ENCODE results near the gene KCNAB1. TPM values are rescaled to one million over a fixed set of nuclear protein-coding genes. Genes with fewer than 3 reads are reported as not detected.

The KCNAB1 gene
- total and polyA plus RNA-seq, 2 of the 8 experiments (the other 6 are each of a cell fraction or from before 2014, with no cell fraction given): 0.51 to 2.3 TPM

DNA sequence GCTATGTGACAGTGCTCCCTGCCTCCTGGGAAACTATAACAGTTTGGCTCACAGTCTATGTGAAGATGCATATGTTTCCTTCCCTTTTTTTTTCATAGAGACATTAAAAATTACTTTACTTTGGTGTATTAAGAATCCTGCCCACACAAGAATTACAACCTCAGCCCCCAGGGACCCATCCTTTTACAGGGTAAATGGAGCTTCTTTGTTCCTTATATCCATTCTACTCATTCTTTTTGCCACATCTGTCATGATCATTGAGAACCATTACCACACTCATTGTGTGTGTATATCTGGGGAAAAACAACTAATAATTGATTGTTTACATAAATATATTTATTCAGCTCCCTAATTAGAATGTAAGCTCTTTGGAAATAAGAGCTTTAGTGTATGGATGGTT lies 277.2 kb downstream of the KCNAB1 start:
- POLR2A ChIA-PET (ENCODE audit: partially characterized antibody): no interaction called here
- H3K79me1 ChIP-seq (ENCODE audit: low read depth, low read length): no peaks in the 10 kb centered on the region
- H3K79me2 ChIP-seq (ENCODE audit: control insufficient read depth in 1 of 2, insufficient read depth in 2 of 2, low read length in 2 of 2): no peaks in the 10 kb centered on the region
- TF ChIP-seq, protein P1, sequence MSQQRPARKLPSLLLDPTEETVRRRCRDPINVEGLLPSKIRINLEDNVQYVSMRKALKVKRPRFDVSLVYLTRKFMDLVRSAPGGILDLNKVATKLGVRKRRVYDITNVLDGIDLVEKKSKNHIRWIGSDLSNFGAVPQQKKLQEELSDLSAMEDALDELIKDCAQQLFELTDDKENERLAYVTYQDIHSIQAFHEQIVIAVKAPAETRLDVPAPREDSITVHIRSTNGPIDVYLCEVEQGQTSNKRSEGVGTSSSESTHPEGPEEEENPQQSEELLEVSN (IDR thresholded peaks at IDR 0.05): no peak
- TF ChIP-seq SP1 (IDR thresholded peaks at IDR 0.05; ENCODE audit: low read depth, low read length) (no peak), PHF8 (conservative IDR thresholded peaks at IDR 0.05; ENCODE audit: low read depth, low read length) (no peak), SP2 (IDR thresholded peaks at IDR 0.05; ENCODE audit: low read length) (no peak), POU5F1 (IDR thresholded peaks at IDR 0.05; ENCODE audit: low read depth, low read length) (no peak), EP300 (IDR thresholded peaks at IDR 0.05; ENCODE audit: borderline replicate concordance in 1 of 2, low read depth in 2 of 2, low read length in 2 of 2) (no peak), HDAC6 (IDR thresholded peaks at IDR 0.05; ENCODE audit: low read depth, low read length) (no peak), TEAD4 (IDR thresholded peaks at IDR 0.05; ENCODE audit: low read depth, low read length) (no peak), CTBP2 (IDR thresholded peaks at IDR 0.05; ENCODE audit: borderline replicate concordance, insufficient read depth, insufficient read length, low read length) (no peak), KDM4A (IDR thresholded peaks at IDR 0.05; ENCODE audit: low read depth, low read length, severe bottlenecking) (no peak), KDM5A (IDR thresholded peaks at IDR 0.05; ENCODE audit: low read length) (no peak), SP4 (IDR thresholded peaks at IDR 0.05; ENCODE audit: low read length) (no peak), YY1 (IDR thresholded peaks at IDR 0.05; ENCODE audit: low read depth, low read length) (no peak)
- TF ChIP-seq, protein P2, sequence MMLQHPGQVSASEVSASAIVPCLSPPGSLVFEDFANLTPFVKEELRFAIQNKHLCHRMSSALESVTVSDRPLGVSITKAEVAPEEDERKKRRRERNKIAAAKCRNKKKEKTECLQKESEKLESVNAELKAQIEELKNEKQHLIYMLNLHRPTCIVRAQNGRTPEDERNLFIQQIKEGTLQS (IDR thresholded peaks at IDR 0.05; ENCODE audit: insufficient read depth, low read depth, low read length): no peak

More for the DNA sequence above, 277.2 kb downstream of the KCNAB1 start:
- no peak for DNase-seq (ENCODE audit: low read depth in 1 of 2, low spot score in 2 of 2)
- Histone ChIP-seq H3K4ac (replicated peaks; ENCODE audit: insufficient read length, low read depth, low read length) (no peak overlapping the region), H2BK120ac (replicated peaks; ENCODE audit: low read depth, low read length) (no peak overlapping the region), H4K20me1 (replicated peaks in 1 of 2; ENCODE audit: control insufficient read depth in 1 of 2, insufficient read depth in 2 of 2, low read length in 2 of 2) (no peaks in the 10 kb centered on the region), H3K14ac (ENCODE audit: insufficient read length) (no peak overlapping the region), H3K27ac (ENCODE audit: low read depth, low read length) (no peak overlapping the region), H4K5ac (ENCODE audit: insufficient read length, low read depth, low read length) (no peak overlapping the region), H2AFZ (ENCODE audit: low read length) (no peak overlapping the region), H4K91ac (replicated peaks; ENCODE audit: insufficient read length, low read length) (no peak overlapping the region), H3K23me2 (ENCODE audit: low read depth, low read length) (no peaks in the 10 kb centered on the region), H2AK5ac (ENCODE audit: low read depth, low read length) (no peak overlapping the region), H2BK20ac (ENCODE audit: low read length) (no peak overlapping the region), H3K56ac (replicated peaks; ENCODE audit: insufficient read length, low read depth, low read length) (no peak overlapping the region), H3K36me3 (ENCODE audit: control insufficient read depth in 2 of 4, insufficient read depth in 4 of 4, low read length in 3 of 4) (no peaks in the 10 kb centered on the region), H2BK12ac (ENCODE audit: low read depth, low read length) (no peak overlapping the region), H3K9me3 (ENCODE audit: insufficient read depth in 2 of 2, low read depth in 1 of 2, low read length in 1 of 2) (no peaks in the 10 kb centered on the region), H2BK5ac (ENCODE audit: low read depth, low read length) (no peak overlapping the region), H4K8ac (ENCODE audit: extremely low read depth, insufficient read depth, low read length) (no peak overlapping the region), H3K4me1 (replicated peaks in 1 of 4; ENCODE audit: control insufficient read depth in 3 of 4, insufficient read depth in 4 of 4, low read length in 3 of 4) (no peaks in the 10 kb centered on the region), H3K4me3 (ENCODE audit: extremely low read depth in 1 of 4, insufficient read depth in 2 of 4, low read depth in 3 of 4, low read length in 4 of 4) (no peak overlapping the region), H3K27me3 (replicated peaks in 1 of 4; ENCODE audit: control insufficient read depth in 3 of 4, extremely low read depth in 1 of 4, insufficient read depth in 3 of 4, low read length in 3 of 4) (no peaks in the 10 kb centered on the region), H2BK15ac (ENCODE audit: low read length) (no peak overlapping the region), H3K18ac (ENCODE audit: extremely low read depth, low read length) (no peak overlapping the region), H3K9ac (replicated peaks in 1 of 4; ENCODE audit: extremely low read depth in 1 of 4, low read depth in 3 of 4, low read length in 3 of 4) (no peak overlapping the region), H3K4me2 (ENCODE audit: insufficient read depth in 1 of 2, low read depth in 2 of 2, low read length in 2 of 2) (no peak overlapping the region), H3K23ac (ENCODE audit: insufficient read length) (no peak overlapping the region)
- CTCF ChIA-PET (ENCODE audit: partially characterized antibody): interaction anchor here (0.6 to 2.7 kb wide), 7 partner anchors 15 to 740 kb away, joined by 3 to 9 read pairs (median 3); no protein-coding TSS in a partner anchor
- FAIRE-seq: no peak

Data from H1 (cell line).